ENCODE results near the gene ETAA1.

- TF ChIP-seq CTCF (IDR thresholded peaks at IDR 0.05) (no peak), POLR2A (IDR thresholded peaks at IDR 0.05) (no peak), POLR2AphosphoS5 (IDR thresholded peaks at IDR 0.05) (no peak)
These were observed 2.8 kb downstream of the ETAA1 start for GRCh38 chr2:67399831-67400489.

Data from prostate gland (tissue), 2 donors.